Measurements from ENCODE around the gene PIK3R1.

GRCh38 chr5:68192679-68193060 lies 22.9 kb upstream of the PIK3R1 start:
- no peak for TF ChIP-seq CTCF (conservative IDR thresholded peaks at IDR 0.05; ENCODE audit: low read depth, low read length)
- TF ChIP-seq POLR2A (IDR thresholded peaks at IDR 0.05; ENCODE audit: low read depth, low read length): no peak
- no peak for TF ChIP-seq ELK1 (IDR thresholded peaks at IDR 0.05; ENCODE audit: borderline replicate concordance, low read depth, low read length)
